Activated B cell treated with CpG ODN at 0.5 μM for 24 hours (primary cell): ENCODE data around the gene SASH1. TPM values are rescaled to one million over a fixed set of nuclear protein-coding genes. Genes with fewer than 3 reads are reported as not detected.
A peak's percentile ranks its signal among the peaks of the same experiment; 100 is the strongest.

Source experiments
- ATAC-seq: fragments of 200-7000 bp; cut with Tn5 transposase; one replicate; pipeline ENCODE4 v1.10.0; 2021; ENCODE audit warnings: low read depth, mild to moderate bottlenecking, moderate library complexity
- CTCF ChIA-PET: fragments of 350-600 bp; sonication (Branson Sonifier 250); formaldehyde crosslinking; loops from one replicate; lab custom pipeline; 2021; ENCODE audit warnings: antibody characterized with exemption; lab: Charles Lee
- POLR2A ChIA-PET: fragments of 350-600 bp; sonication (Branson Sonifier 250); formaldehyde crosslinking; loops from one replicate; lab custom pipeline; 2021; ENCODE audit warnings: antibody characterized with exemption; lab: Charles Lee
- DNase-seq: peaks from one replicate; pipeline ENCODE4 v3.0.0; 2022
- H3K27ac Mint-ChIP-seq: one replicate; pipeline ENCODE4 v1.8.0; 2020; ENCODE audit warnings: mixed read lengths
- H3K27me3 Mint-ChIP-seq: one replicate; pipeline ENCODE4 v1.8.0; 2021; ENCODE audit warnings: mixed read lengths
- H3K36me3 Mint-ChIP-seq: one replicate; pipeline ENCODE4 v1.8.0; 2021; ENCODE audit warnings: low read depth, mixed read lengths
- H3K4me1 Mint-ChIP-seq: one replicate; pipeline ENCODE4 v1.8.0; 2021; ENCODE audit warnings: mixed read lengths
- H3K4me3 Mint-ChIP-seq: one replicate; pipeline ENCODE4 v1.8.0; 2020; ENCODE audit warnings: mild to moderate bottlenecking, mixed read lengths
- H3K9me3 Mint-ChIP-seq: one replicate; pipeline ENCODE4 v1.8.0; 2020; ENCODE audit warnings: mixed read lengths
- intact Hi-C: fragments of 100-400 bp; cut with micrococcal nuclease; formaldehyde crosslinking; loops from one replicate; pipeline ENCODE4 v1.15.1; 2024
- total RNA-seq: library from RNA; stranded (reverse); gene quantifications from 2 replicates; pipeline ENCODE4 v1.2.3, GENCODE V29; 2022
- TF ChIP-seq, protein P1 (sequence below): fragments of 200-600 bp; IDR thresholded peaks from one replicate; pipeline ENCODE4 v1.8.0; 2022; ENCODE audit warnings: antibody characterized with exemption, mild to moderate bottlenecking

Gene SASH1
- total RNA-seq, 1 donor from 2014 or later: 0.49 TPM

DNA sequence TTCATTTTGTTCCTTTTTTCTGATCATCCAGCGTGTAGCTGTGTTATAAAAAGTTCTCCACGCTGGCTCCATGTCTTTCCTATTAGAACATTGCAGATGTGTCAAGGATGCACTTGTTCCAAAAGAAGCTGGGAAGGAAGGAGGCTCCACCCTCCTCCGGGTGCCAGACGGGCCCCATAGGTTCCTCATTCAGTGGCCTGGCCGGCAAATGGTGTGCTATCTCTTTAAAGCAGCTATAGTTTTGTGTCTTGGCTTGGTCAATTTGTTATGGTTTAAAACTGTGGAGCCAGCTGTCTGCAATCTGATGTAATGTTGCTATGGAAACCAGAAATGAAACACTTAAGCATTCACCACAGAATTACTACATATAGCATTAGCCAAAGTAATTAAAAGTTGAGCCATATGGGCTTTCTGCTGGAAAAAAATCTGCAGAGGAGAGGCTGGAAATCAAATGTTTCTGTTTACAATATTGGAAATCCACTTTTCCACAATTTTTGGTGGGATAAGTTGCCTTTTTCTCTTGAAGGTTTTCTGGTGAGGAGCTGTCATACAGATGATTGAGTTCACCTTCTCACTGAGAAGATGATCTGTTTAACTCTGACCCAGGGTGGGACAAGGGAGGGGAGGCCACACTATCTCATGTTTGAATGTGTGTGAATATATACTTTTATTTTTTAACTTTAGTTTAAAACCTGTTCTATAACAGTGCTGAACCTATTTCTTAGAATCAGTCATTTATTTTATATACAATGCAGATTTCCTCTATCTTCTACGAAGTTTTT is 167.4 kb downstream of the SASH1 start:
- ChIA-PET CTCF (no interaction called here), POLR2A (no interaction called here)
- Mint-ChIP-seq H3K27me3 (peaks cover 24% of the 10 kb centered on the region), H3K9me3 (no peaks in the 10 kb centered on the region), H3K4me1 (peaks cover 10% of the 10 kb centered on the region), H3K4me3 (no peak overlapping the region), H3K27ac (no peak overlapping the region), H3K36me3 (no peaks in the 10 kb centered on the region)
- intact Hi-C loops: no loop called here
- peak; percentile 74 for ATAC-seq
- TF ChIP-seq, protein P1, sequence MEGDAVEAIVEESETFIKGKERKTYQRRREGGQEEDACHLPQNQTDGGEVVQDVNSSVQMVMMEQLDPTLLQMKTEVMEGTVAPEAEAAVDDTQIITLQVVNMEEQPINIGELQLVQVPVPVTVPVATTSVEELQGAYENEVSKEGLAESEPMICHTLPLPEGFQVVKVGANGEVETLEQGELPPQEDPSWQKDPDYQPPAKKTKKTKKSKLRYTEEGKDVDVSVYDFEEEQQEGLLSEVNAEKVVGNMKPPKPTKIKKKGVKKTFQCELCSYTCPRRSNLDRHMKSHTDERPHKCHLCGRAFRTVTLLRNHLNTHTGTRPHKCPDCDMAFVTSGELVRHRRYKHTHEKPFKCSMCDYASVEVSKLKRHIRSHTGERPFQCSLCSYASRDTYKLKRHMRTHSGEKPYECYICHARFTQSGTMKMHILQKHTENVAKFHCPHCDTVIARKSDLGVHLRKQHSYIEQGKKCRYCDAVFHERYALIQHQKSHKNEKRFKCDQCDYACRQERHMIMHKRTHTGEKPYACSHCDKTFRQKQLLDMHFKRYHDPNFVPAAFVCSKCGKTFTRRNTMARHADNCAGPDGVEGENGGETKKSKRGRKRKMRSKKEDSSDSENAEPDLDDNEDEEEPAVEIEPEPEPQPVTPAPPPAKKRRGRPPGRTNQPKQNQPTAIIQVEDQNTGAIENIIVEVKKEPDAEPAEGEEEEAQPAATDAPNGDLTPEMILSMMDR: no peak
- DNase-seq: no peak

DNA sequence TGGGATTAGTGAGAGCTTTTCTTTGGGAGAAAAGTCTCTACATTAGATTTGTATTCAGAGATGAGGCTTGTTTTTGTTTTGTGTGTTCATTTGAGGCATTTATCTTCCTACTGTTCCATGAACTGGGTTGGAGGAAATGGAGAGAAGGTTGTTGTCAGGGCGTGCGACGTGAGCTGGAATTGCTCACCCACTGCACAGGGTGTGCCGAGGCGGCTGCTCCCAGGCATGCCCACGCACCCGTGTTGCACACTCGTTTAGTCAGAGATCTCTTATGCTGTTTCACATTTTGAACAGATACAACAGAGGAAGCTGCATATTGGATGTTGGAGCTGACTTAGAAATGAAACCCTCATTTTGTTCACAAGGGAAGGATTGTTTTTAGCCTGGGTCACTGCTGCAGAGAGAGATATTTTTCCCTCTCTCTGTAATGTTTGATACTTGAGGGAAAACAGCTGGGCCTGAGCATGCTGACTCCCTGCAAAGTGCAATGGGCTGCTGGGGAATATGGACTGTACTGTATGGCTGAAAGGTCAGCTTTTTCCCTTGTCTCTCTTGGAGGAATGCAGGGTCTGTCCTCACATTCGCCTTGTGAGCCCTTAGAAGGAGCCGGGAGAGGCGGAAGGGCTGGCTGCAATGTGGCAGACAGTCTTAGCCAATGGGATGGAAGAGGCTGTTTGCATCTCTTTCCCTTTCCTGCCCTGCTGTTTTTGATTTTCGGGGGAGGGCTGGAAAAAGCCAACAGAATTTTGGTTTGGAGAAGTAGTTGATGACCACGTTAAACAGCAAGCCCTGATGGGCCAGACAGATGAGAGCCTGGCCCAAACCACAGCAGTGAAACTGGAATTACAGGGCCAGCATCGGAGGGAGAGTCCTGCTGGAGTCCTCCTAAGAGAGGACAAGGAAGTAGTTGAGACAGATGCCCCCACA is 170.8 kb downstream of the SASH1 start:
- Mint-ChIP-seq H3K27me3 (peaks cover 13% of the 10 kb centered on the region), H3K27ac (no peak overlapping the region), H3K9me3 (no peaks in the 10 kb centered on the region), H3K4me3 (no peak overlapping the region), H3K36me3 (no peaks in the 10 kb centered on the region), H3K4me1 (peaks cover 19% of the 10 kb centered on the region)
- ATAC-seq (no peak), DNase-seq (no peak)
- TF ChIP-seq, protein P1: no peak
- CTCF ChIA-PET: no interaction called here
- intact Hi-C loops: no loop called here
- POLR2A ChIA-PET: interaction anchor here (0.7 kb wide), 1 partner anchor 52 kb away, joined by 9 read pairs; no protein-coding TSS in a partner anchor

DNA sequence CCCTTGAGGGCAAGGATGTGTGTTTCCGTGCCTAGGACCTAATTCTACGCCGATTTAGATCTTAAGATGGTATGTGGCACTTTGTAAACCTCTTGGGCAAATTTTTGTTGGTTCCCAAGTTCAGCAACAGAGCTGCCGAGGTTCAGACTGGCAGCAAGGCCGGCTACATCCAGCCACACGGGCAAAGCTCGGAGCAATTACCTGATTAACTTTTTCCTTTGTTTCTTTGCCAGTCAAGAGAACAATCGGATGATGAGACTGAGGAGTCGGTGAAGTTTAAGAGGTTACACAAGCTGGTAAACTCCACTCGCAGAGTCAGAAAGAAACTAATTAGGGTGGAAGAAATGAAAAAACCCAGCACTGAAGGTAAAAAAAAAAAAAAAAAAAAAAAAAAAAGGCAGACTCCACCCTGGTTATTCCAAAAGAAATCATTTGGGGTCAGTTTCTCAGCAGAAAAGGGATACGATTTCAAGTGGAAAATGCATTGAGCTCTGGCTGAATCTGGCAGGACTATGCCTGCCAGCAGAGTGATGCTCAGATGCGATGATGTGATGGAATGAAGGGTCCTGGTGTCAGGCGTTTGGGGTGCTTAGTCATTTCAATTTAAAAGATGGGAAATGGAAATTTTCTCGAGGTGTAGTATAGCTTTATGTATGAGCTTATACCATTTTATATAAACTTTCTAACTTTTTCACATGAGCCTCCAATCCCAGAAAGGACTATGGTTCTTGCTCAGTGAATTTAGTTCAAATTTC is 171.6 kb downstream of the SASH1 start:
- Mint-ChIP-seq H3K4me3 (no peak overlapping the region), H3K4me1 (peaks cover 24% of the 10 kb centered on the region), H3K9me3 (no peaks in the 10 kb centered on the region), H3K36me3 (no peaks in the 10 kb centered on the region), H3K27ac (no peak overlapping the region), H3K27me3 (peaks cover 8% of the 10 kb centered on the region)
- no peak for DNase-seq
- TF ChIP-seq, protein P1: no peak
- ChIA-PET CTCF (no interaction called here), POLR2A (interaction anchor here (0.7 kb wide), 1 partner anchor 51 kb away, joined by 9 read pairs; no protein-coding TSS in a partner anchor)
- no peak for ATAC-seq
- intact Hi-C loops: no loop called here

DNA sequence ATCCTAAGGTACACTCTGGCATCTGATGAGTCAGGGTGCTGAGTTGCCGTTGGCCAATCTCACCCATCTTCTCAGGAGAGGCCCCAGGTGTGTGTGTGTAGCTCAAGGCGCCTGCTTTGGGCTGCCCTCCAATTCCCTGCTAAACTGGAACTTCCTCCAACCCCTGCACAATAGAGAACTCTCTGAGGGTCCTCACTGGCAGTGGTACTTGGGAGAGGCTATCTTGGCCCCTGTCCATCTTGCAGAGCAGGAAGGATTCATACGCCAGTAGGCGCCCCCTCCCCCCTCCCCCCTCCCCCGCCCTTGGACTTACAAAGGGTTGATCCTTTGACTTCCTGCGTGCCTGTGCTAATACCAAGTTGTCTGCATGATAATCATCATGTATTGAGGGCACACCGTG is 173.6 kb downstream of the SASH1 start:
- TF ChIP-seq, protein P1: no peak
- H3K27ac Mint-ChIP-seq: no peak overlapping the region
- ATAC-seq (no peak), DNase-seq (no peak)
- no peaks in the 10 kb centered on the region for H3K9me3 Mint-ChIP-seq
- no peaks in the 10 kb centered on the region for H3K36me3 Mint-ChIP-seq
- peaks cover 36% of the 10 kb centered on the region for H3K4me1 Mint-ChIP-seq
- ChIA-PET CTCF (no interaction called here), POLR2A (interaction anchor here (0.6 to 1.2 kb wide), 3 partner anchors 9 to 936 kb away, joined by 3 to 8 read pairs (median 3); no protein-coding TSS in a partner anchor)
- peaks cover 8% of the 10 kb centered on the region for H3K27me3 Mint-ChIP-seq
- H3K4me3 Mint-ChIP-seq: no peak overlapping the region
- intact Hi-C loops: no loop called here
